HEK293T (cell line): ENCODE results near the gene MPL.

Experiments used
- ARNT ChIP-seq: fragments of 450-650 bp; IDR thresholded peaks from 2 replicates; pipeline ENCODE4 v1.6.1; 2017; ENCODE audit warnings: mild to moderate bottlenecking
- BHLHE40 ChIP-seq: fragments of 450-650 bp; IDR thresholded peaks from 2 replicates; pipeline ENCODE4 v1.6.1; 2016; ENCODE audit warnings: mild to moderate bottlenecking, moderate library complexity, borderline replicate concordance
- CTBP1 ChIP-seq: fragments of 450-650 bp; IDR thresholded peaks from 2 replicates; pipeline ENCODE4 v1.6.1; 2016; ENCODE audit warnings: borderline replicate concordance
- FOXA1 ChIP-seq: fragments of 450-650 bp; IDR thresholded peaks from 2 replicates; pipeline ENCODE4 v1.6.1; 2016; ENCODE audit warnings: mild to moderate bottlenecking
- FOXK2 ChIP-seq: fragments of 450-650 bp; IDR thresholded peaks from 2 replicates; pipeline ENCODE4 v1.6.1; 2016; ENCODE audit warnings: mild to moderate bottlenecking
- FOXM1 ChIP-seq: fragments of 450-650 bp; IDR thresholded peaks from 2 replicates; pipeline ENCODE4 v1.6.1; 2017; ENCODE audit warnings: mild to moderate bottlenecking, borderline replicate concordance

- TF ChIP-seq FOXM1 (no peak), BHLHE40 (no peak), CTBP1 (no peak), FOXA1 (no peak), FOXK2 (no peak), ARNT (no peak)
These were observed 25.8 kb downstream of the MPL start for GRCh38 chr1:43363283-43363934.
